B cell (primary cell): ENCODE results near the gene PTRH1. TPM values are rescaled to one million over a fixed set of nuclear protein-coding genes. Genes with fewer than 3 reads are reported as not detected.

ENCODE experiments used
- ATAC-seq: fragments of 200-7000 bp; cut with Tn5 transposase; one replicate; pipeline ENCODE4 v1.10.0; 2021; ENCODE audit warnings: low read depth, mild to moderate bottlenecking, moderate number of reproducible peaks, moderate library complexity
- CTCF ChIA-PET: fragments of 350-600 bp; sonication (Branson Sonifier 250); formaldehyde crosslinking; loops from one replicate; lab custom pipeline; 2021; ENCODE audit warnings: antibody characterized with exemption, inconsistent platforms; lab: Charles Lee
- POLR2A ChIA-PET: fragments of 350-600 bp; sonication (Branson Sonifier 250); formaldehyde crosslinking; loops from one replicate; lab custom pipeline; 2021; ENCODE audit warnings: antibody characterized with exemption; lab: Charles Lee
- DNase-seq: peaks from one replicate; pipeline ENCODE4 v3.0.0; 2013
- H2AFZ ChIP-seq: 2 replicates; pipeline ENCODE4 v1.6.1; 2012; ENCODE audit warnings: mild to moderate bottlenecking, low read depth, low read length; ENCODE audit not compliant: insufficient read depth, poor library complexity, severe bottlenecking
- H3K27ac ChIP-seq, 2 donors: 1 replicate in 1 of 2; 2 replicates in 1 of 2; pipeline ENCODE4 v1.5.1; 2012 to 2013; ENCODE audit warnings: low read length in 2 of 2, mild to moderate bottlenecking in 2 of 2, moderate library complexity in 1 of 2
- H3K27me3 ChIP-seq, 4 experiments: fragments of 200-600 bp in 1 of 4; sonication (generic) in 1 of 4; replicated peaks in 1 of 4; 1 replicate in 2 of 4; 2 replicates in 2 of 4; pipeline versions ENCODE4 v1.6.1 to v1.7.0; 2013 to 2016; ENCODE audit warnings: low read length in 3 of 4, mild to moderate bottlenecking in 2 of 4, mixed read lengths in 1 of 4, moderate library complexity in 1 of 4; ENCODE audit not compliant: insufficient read depth in 4 of 4, control insufficient read depth in 3 of 4; ENCODE audit errors: control extremely low read depth in 1 of 4
- H3K36me3 ChIP-seq, 2 experiments: replicated peaks in 1 of 2; 1 replicate in 1 of 2; 2 replicates in 1 of 2; pipeline versions ENCODE4 v1.6.1 to v1.7.1; 2013; ENCODE audit warnings: low read length in 1 of 2; ENCODE audit not compliant: insufficient read depth in 2 of 2, control insufficient read depth in 1 of 2; ENCODE audit errors: control extremely low read depth in 1 of 2, extremely low read depth in 1 of 2
- H3K4me1 ChIP-seq, 2 donors: fragments of 200-600 bp in 1 of 2; sonication (generic) in 1 of 2; 1 replicate in 1 of 2; 2 replicates in 1 of 2; pipeline versions ENCODE4 v1.5.1 to v1.6.1; 2013 to 2017; ENCODE audit warnings: low read length in 2 of 2; ENCODE audit not compliant: control insufficient read depth in 2 of 2, insufficient read depth in 2 of 2
- H3K4me2 ChIP-seq: replicated peaks from 2 replicates; pipeline ENCODE3; 2012; ENCODE audit warnings: mild to moderate bottlenecking, low read depth, low read length; ENCODE audit not compliant: poor library complexity, severe bottlenecking
- H3K4me3 ChIP-seq, 5 experiments: fragments of 200-600 bp in 1 of 5; sonication (generic) in 1 of 5; 1 replicate in 3 of 5; 2 replicates in 2 of 5; pipeline versions ENCODE4 v1.5.1 to v1.7.0; 2011 to 2016; ENCODE audit warnings: low read length in 4 of 5, mild to moderate bottlenecking in 4 of 5, low read depth in 2 of 5, control low read depth in 1 of 5, moderate library complexity in 1 of 5; ENCODE audit not compliant: insufficient read depth in 1 of 5; ENCODE audit errors: control extremely low read depth in 1 of 5, extremely low read depth in 1 of 5
- H3K79me2 ChIP-seq: fragments of 200-600 bp; sonication (generic); one replicate; pipeline ENCODE4 v1.6.0; 2016; ENCODE audit warnings: low read length; ENCODE audit not compliant: control insufficient read depth, insufficient read depth
- H3K9ac ChIP-seq: fragments of 200-600 bp; sonication (generic); 2 replicates; pipeline ENCODE4 v1.6.1; 2017; ENCODE audit warnings: mild to moderate bottlenecking, low read length, moderate library complexity
- H3K9me3 ChIP-seq, 3 donors: one replicate each; pipeline versions ENCODE4 v1.6.1 to v1.7.1; 2013; ENCODE audit warnings: low read length in 2 of 3; ENCODE audit not compliant: control insufficient read depth in 2 of 3, insufficient read depth in 1 of 3; ENCODE audit errors: control extremely low read depth in 1 of 3
- H4K20me1 ChIP-seq: 2 replicates; pipeline ENCODE4 v1.6.0; 2012; ENCODE audit warnings: mild to moderate bottlenecking, low read length; ENCODE audit not compliant: insufficient read depth, control insufficient read depth, poor library complexity, severe bottlenecking
- H3K27ac Mint-ChIP-seq: one replicate; pipeline ENCODE4 v1.8.0; 2021; ENCODE audit warnings: mixed read lengths
- H3K27me3 Mint-ChIP-seq: one replicate; pipeline ENCODE4 v1.8.0; 2021; ENCODE audit warnings: mixed read lengths
- H3K4me1 Mint-ChIP-seq: one replicate; pipeline ENCODE4 v1.8.0; 2021; ENCODE audit warnings: mixed read lengths
- H3K4me3 Mint-ChIP-seq: one replicate; pipeline ENCODE4 v1.8.0; 2021; ENCODE audit warnings: mixed read lengths
- H3K9me3 Mint-ChIP-seq: one replicate; pipeline ENCODE4 v1.8.0; 2022; ENCODE audit warnings: mixed read lengths; ENCODE audit not compliant: insufficient read depth
- CTCF ChIP-seq: fragments of 200-600 bp; IDR thresholded peaks from one replicate; pipeline ENCODE4 v1.8.0; 2022; ENCODE audit warnings: antibody characterized with exemption, mild to moderate bottlenecking
- EZH2 ChIP-seq: IDR thresholded peaks from 2 replicates; pipeline ENCODE4 v1.6.1; 2012; ENCODE audit warnings: borderline replicate concordance, low read depth, mild to moderate bottlenecking, moderate library complexity, low read length; ENCODE audit not compliant: insufficient read depth, poor library complexity, severe bottlenecking
- WGBS: methylation state at CpG from one replicate; pipeline ENCODE4 v1.1.5; 2013; ENCODE audit warnings: missing lambda C conversion rate; ENCODE audit not compliant: insufficient coverage; 5-methylcytosine and 5-hydroxymethylcytosine counted together
- intact Hi-C: fragments of 100-400 bp; cut with micrococcal nuclease; formaldehyde crosslinking; loops from one replicate; pipeline ENCODE4 v1.10.0; 2022
- polyA plus RNA-seq: library from polyadenylated mRNA; depleted of rRNA; stranded (reverse); fragments of >200 nt; gene quantifications from 2 replicates; pipeline ENCODE4 v1.2.3, GENCODE V29; 2012
- total RNA-seq, 2 donors: library from RNA; stranded (reverse); fragments of 120-200 nt in 1 of 2; gene quantifications; 1 replicate in 1 of 2; 2 replicates in 1 of 2; pipeline versions ENCODE4 v1.2.3 to v1.2.4, GENCODE V29; 2013 to 2022

Gene PTRH1
- total and polyA plus RNA-seq, 2 donors (not counting 1 experiment from before 2014, with no cell fraction given), result 6.3 to 7.6 TPM

- DNase-seq, result no peak
- POLR2A ChIA-PET, result no interaction called here
- WGBS, result 96% methylated on average over 84 of the region's 86 CpGs
- peaks cover 3 to 57% of the 10 kb centered on the region in 2 experiments for H3K36me3 ChIP-seq
- TF ChIP-seq CTCF (no peak), EZH2 (no peak)
- Mint-ChIP-seq H3K4me3 (no peak overlapping the region), H3K27ac (no peak overlapping the region), H3K9me3 (no peaks in the 10 kb centered on the region), H3K27me3 (no peaks in the 10 kb centered on the region), H3K4me1 (peaks cover 11% of the 10 kb centered on the region)
- intact Hi-C loops, result no loop called here
- CTCF ChIA-PET, result interaction anchor here (1.5 kb wide), 1 partner anchor 115 kb away, joined by 5 read pairs; no protein-coding TSS in a partner anchor
- ATAC-seq, result no peak
- H3K4me1 ChIP-seq, result no peaks in the 10 kb centered on the region
- H4K20me1 ChIP-seq, result peaks cover 95% of the 10 kb centered on the region
- H3K9me3 ChIP-seq, result no peaks in the 10 kb centered on the region
- H3K4me3 ChIP-seq, result no peak overlapping the region
- no peak overlapping the region for H3K4me2 ChIP-seq
- no peak overlapping the region for H2AFZ ChIP-seq
- no peak overlapping the region for H3K9ac ChIP-seq
- no peaks in the 10 kb centered on the region for H3K27me3 ChIP-seq
- H3K27ac ChIP-seq, result no peak overlapping the region
- H3K79me2 ChIP-seq, result peaks cover 79% of the 10 kb centered on the region
These were observed 38.9 kb upstream of the PTRH1 start for GRCh38 chr9:127754099-127755060.

- ATAC-seq (no peak), DNase-seq (no peak)
- Histone ChIP-seq H3K79me2 (peaks cover 72% of the 10 kb centered on the region), H3K9ac (no peak overlapping the region), H3K4me1 (no peaks in the 10 kb centered on the region), H4K20me1 (peaks cover 95% of the 10 kb centered on the region), H3K27ac (no peak overlapping the region), H3K4me2 (no peak overlapping the region), H2AFZ (no peak overlapping the region), H3K9me3 (no peaks in the 10 kb centered on the region), H3K27me3 (no peaks in the 10 kb centered on the region), H3K36me3 (peaks cover 3 to 58% of the 10 kb centered on the region in 2 experiments), H3K4me3 (no peak overlapping the region)
- TF ChIP-seq EZH2 (no peak), CTCF (no peak)
- H3K4me3 Mint-ChIP-seq, result no peak overlapping the region
- H3K9me3 Mint-ChIP-seq, result no peaks in the 10 kb centered on the region
- WGBS, result 95% methylated on average over 7 of the region's 8 CpGs
- POLR2A ChIA-PET, result interaction anchor here (0.6 kb wide), 1 partner anchor 24 kb away, joined by 6 read pairs; no protein-coding TSS in a partner anchor
- CTCF ChIA-PET, result interaction anchor here (0.6 to 1.5 kb wide), 2 partner anchors 45 to 116 kb away, joined by 3 to 5 read pairs; no protein-coding TSS in a partner anchor
- peaks cover 11% of the 10 kb centered on the region for H3K4me1 Mint-ChIP-seq
- intact Hi-C loops, result no loop called here
- H3K27me3 Mint-ChIP-seq, result no peaks in the 10 kb centered on the region
- H3K27ac Mint-ChIP-seq, result no peak overlapping the region
These were observed 38.2 kb upstream of the PTRH1 start for GRCh38 chr9:127753622-127754021.
